Endodermal cell (in vitro differentiated cells): ENCODE measurements around the gene MAGEA11. TPM values are rescaled to one million over a fixed set of nuclear protein-coding genes. Genes with fewer than 3 reads are reported as not detected.

Experiments
- DNase-seq: peaks from one replicate; pipeline ENCODE4 v3.0.0-alpha.2; 2017
- H3K27ac ChIP-seq: 2 replicates; pipeline ENCODE4 v1.5.1; 2013; ENCODE audit warnings: mild to moderate bottlenecking, low read depth, low read length, moderate library complexity
- H3K27me3 ChIP-seq: 2 replicates; pipeline ENCODE4 v1.6.1; 2013; ENCODE audit warnings: mild to moderate bottlenecking, low read length, moderate library complexity; ENCODE audit not compliant: insufficient read depth, control insufficient read depth, poor library complexity, severe bottlenecking
- H3K36me3 ChIP-seq: 2 replicates; pipeline ENCODE4 v1.7.0; 2013; ENCODE audit warnings: mild to moderate bottlenecking, low read length, moderate library complexity; ENCODE audit not compliant: control insufficient read depth, insufficient read depth
- H3K4me1 ChIP-seq: one replicate; pipeline ENCODE4 v1.7.0; 2013; ENCODE audit warnings: low read length; ENCODE audit not compliant: control insufficient read depth, insufficient read depth
- H3K4me3 ChIP-seq: 2 replicates; pipeline ENCODE4 v1.5.1; 2013; ENCODE audit warnings: mild to moderate bottlenecking, low read length, moderate library complexity
- H3K9ac ChIP-seq: 2 replicates; pipeline ENCODE4 v1.6.1; 2013; ENCODE audit warnings: mild to moderate bottlenecking, low read length, moderate library complexity; ENCODE audit not compliant: poor library complexity, severe bottlenecking; ENCODE audit errors: extremely low read depth
- H3K9me3 ChIP-seq: 2 replicates; pipeline ENCODE4 v1.6.1; 2013; ENCODE audit warnings: mild to moderate bottlenecking, low read length, moderate library complexity; ENCODE audit not compliant: control insufficient read depth
- H3K27ac Mint-ChIP-seq: 2 replicates; pipeline ENCODE4 v1.8.0; 2020; ENCODE audit warnings: mixed read lengths
- H3K27me3 Mint-ChIP-seq: 2 replicates; pipeline ENCODE4 v1.8.0; 2021; ENCODE audit warnings: mild to moderate bottlenecking, mixed read lengths; ENCODE audit not compliant: insufficient read depth
- H3K36me3 Mint-ChIP-seq: 2 replicates; pipeline ENCODE4 v1.8.0; 2020; ENCODE audit warnings: low read depth, mixed read lengths
- H3K4me1 Mint-ChIP-seq: 2 replicates; pipeline ENCODE4 v1.8.0; 2020; ENCODE audit warnings: mixed read lengths
- H3K4me3 Mint-ChIP-seq: 2 replicates; pipeline ENCODE4 v1.8.0; 2020; ENCODE audit warnings: mild to moderate bottlenecking, moderate library complexity, mixed read lengths
- H3K9me3 Mint-ChIP-seq: 2 replicates; pipeline ENCODE4 v1.8.0; 2020; ENCODE audit warnings: mild to moderate bottlenecking, mixed read lengths
- WGBS, 2 experiments: methylation state at CpG; one replicate each; pipeline versions ENCODE4 v1.1.5 to v1.1.7; 2013; ENCODE audit warnings: missing lambda C conversion rate in 2 of 2, mixed read lengths in 1 of 2; ENCODE audit not compliant: insufficient coverage in 1 of 2, insufficient read length in 1 of 2; 5-methylcytosine and 5-hydroxymethylcytosine counted together
- total RNA-seq, 2 donors: library from RNA; stranded (reverse); fragmentation: NEBNext Ultra II Directional in 1 of 2; extraction: Animal tissue kit (Norgen Biotek cat#: 25700) in 1 of 2; gene quantifications; 2 replicates in 1 of 2; 3 replicates in 1 of 2; pipeline ENCODE4 v1.2.1, GENCODE V29; 2021
- TF ChIP-seq, protein P1 (sequence below): fragments of 200-600 bp; sonication (generic); conservative IDR thresholded peaks from 2 replicates; pipeline ENCODE4 v1.5.0; 2021; ENCODE audit warnings: antibody characterized with exemption, mild to moderate bottlenecking

MAGEA11 gene
- total RNA-seq, 2 donors from 2014 or later = not detected

DNA sequence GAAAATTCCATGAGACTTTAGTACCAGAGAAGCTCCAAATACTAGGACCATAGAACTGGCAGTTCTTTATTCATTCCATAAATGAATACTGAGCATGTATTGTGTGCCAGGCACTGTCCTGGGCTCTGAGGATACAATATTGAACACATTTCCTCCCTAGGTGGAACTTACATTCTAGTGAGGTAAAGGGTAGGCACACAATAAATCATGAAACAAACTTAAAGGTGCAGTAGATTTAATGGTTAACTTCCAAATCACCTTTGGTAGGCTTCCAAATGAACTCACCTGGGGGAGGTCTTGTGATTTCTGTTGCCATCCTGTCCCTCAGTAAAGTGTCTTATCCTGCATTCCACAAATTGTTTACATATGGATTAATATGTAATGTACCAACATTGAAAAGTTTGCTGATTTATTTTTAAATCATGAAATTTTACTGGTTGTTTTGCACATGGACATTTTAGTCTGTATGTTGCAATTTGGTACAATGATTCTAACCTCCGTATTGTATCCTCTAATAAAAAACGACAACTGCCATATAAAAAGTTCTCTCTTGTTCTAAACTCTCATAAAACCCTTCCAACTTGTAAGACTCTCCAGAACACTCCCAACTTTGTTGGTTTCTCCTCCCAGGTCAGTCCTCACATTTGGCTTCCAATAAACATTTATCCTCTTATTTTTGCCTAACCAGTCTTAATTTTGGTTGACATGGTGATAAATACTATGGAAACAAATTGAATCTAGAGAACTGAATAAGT lies 4.5 kb upstream of the MAGEA11 start:
- no peak for DNase-seq
- TF ChIP-seq, protein P1, sequence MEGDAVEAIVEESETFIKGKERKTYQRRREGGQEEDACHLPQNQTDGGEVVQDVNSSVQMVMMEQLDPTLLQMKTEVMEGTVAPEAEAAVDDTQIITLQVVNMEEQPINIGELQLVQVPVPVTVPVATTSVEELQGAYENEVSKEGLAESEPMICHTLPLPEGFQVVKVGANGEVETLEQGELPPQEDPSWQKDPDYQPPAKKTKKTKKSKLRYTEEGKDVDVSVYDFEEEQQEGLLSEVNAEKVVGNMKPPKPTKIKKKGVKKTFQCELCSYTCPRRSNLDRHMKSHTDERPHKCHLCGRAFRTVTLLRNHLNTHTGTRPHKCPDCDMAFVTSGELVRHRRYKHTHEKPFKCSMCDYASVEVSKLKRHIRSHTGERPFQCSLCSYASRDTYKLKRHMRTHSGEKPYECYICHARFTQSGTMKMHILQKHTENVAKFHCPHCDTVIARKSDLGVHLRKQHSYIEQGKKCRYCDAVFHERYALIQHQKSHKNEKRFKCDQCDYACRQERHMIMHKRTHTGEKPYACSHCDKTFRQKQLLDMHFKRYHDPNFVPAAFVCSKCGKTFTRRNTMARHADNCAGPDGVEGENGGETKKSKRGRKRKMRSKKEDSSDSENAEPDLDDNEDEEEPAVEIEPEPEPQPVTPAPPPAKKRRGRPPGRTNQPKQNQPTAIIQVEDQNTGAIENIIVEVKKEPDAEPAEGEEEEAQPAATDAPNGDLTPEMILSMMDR = no peak
- no peak overlapping the region for H3K4me3 Mint-ChIP-seq
- Histone ChIP-seq H3K9ac (no peak overlapping the region), H3K9me3 (no peaks in the 10 kb centered on the region), H3K4me1 (no peaks in the 10 kb centered on the region), H3K4me3 (no peak overlapping the region), H3K27ac (no peak overlapping the region), H3K36me3 (no peaks in the 10 kb centered on the region), H3K27me3 (no peaks in the 10 kb centered on the region)
- peaks cover 48% of the 10 kb centered on the region for H3K9me3 Mint-ChIP-seq
- H3K36me3 Mint-ChIP-seq = no peaks in the 10 kb centered on the region
- H3K27me3 Mint-ChIP-seq = peaks cover 4% of the 10 kb centered on the region
- 93% methylated on average over 2 of the region's 2 CpGs; no CpG with 5 or more reads in 1 of the 2 experiments for WGBS, 2 experiments
- no peaks in the 10 kb centered on the region for H3K4me1 Mint-ChIP-seq
- no peak overlapping the region for H3K27ac Mint-ChIP-seq

DNA sequence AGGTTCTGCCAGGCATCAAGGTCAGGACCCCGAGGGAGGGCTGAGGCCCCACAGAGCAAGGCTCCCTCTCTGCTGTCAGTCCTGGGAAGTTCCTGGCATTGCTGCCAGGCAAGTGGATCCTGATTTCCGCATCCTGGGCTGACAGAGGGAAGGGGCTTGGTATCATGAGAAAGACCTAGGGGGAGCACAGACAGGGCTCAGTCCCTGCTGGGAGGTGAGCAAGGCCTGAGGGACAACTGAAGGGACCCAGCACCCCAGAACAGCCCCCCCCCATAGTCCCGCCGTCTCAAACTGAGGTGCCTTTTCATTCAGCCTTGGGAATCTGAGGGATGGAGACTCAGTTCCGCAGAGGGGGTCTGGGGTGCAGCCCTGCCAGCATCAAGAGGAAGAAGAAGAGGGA lies 971 bp downstream of the MAGEA11 start:
- no peak overlapping the region for H3K4me3 Mint-ChIP-seq
- no peaks in the 10 kb centered on the region for H3K36me3 ChIP-seq
- H3K27me3 ChIP-seq = no peaks in the 10 kb centered on the region
- no peak for DNase-seq
- peaks cover 3% of the 10 kb centered on the region for H3K9me3 ChIP-seq
- H3K27me3 Mint-ChIP-seq = peaks cover 30% of the 10 kb centered on the region
- H3K9me3 Mint-ChIP-seq = peaks cover 78% of the 10 kb centered on the region
- H3K9ac ChIP-seq = no peak overlapping the region
- no peak overlapping the region for H3K27ac ChIP-seq
- H3K4me1 ChIP-seq = no peaks in the 10 kb centered on the region
- no peak overlapping the region for H3K27ac Mint-ChIP-seq
- WGBS, 2 experiments = 95% methylated on average over 4 of the region's 5 CpGs; no CpG with 5 or more reads in 1 of the 2 experiments
- no peaks in the 10 kb centered on the region for H3K4me1 Mint-ChIP-seq
- H3K36me3 Mint-ChIP-seq = peaks cover 2% of the 10 kb centered on the region
- TF ChIP-seq, protein P1 = no peak
- no peak overlapping the region for H3K4me3 ChIP-seq

DNA sequence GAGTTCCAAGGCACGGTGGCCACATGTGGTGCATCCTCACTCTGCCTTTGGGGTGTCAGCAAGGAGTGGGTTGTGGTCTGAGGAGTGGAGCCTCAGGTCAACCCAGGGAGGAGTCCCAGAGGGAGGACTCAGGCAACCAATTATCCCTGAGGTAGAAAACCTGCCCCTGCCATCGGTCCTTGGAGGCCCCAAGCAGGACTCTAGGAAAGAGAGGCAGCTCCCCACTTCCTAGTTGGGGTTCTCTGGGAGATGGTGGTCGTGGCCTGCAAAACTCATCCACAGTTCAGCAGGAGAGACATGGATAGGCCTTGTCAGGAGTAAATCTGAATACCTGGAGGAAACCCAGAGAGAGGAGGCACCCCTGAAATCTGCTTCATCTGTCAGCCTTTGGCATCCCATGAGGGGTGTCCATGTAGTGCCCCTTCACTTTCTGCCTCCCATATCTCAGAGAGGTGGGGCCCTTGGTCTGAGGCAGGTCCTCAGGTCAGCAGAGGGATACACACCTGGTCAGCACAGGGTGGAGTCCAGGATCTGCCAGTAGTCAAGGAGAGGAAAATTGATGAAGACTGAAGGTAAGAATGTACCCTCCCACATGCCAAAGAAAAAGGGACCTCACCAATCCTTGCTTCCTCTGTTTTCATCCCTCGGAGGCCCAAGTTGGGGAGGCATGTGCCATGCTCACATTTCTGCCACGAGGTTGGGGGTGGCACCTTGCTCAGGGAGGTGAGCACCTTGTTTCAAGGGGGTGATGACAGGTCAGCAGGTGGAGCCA lies 1.6 kb downstream of the MAGEA11 start:
- Mint-ChIP-seq H3K27me3 (peaks cover 30% of the 10 kb centered on the region), H3K4me1 (no peaks in the 10 kb centered on the region), H3K36me3 (peaks cover 2% of the 10 kb centered on the region), H3K4me3 (no peak overlapping the region), H3K27ac (no peak overlapping the region), H3K9me3 (peaks cover 78% of the 10 kb centered on the region)
- TF ChIP-seq, protein P1 = no peak
- 80 to 83% methylated on average over 1 to 5 of the region's 5 CpGs for WGBS, 2 experiments
- Histone ChIP-seq H3K4me1 (no peaks in the 10 kb centered on the region), H3K9me3 (peaks cover 9% of the 10 kb centered on the region), H3K9ac (no peak overlapping the region), H3K27ac (no peak overlapping the region), H3K4me3 (no peak overlapping the region), H3K36me3 (no peaks in the 10 kb centered on the region), H3K27me3 (no peaks in the 10 kb centered on the region)
- DNase-seq = no peak
